HG02642 (cell line): ENCODE measurements around the gene OR14I1.
"Not testable (repeated sequence)": the region's sequence is repeated elsewhere in the genome, so short reads cannot be mapped to it uniquely, and the experiment has no call there.

Experiments used
- ATAC-seq: cut with Tn5 transposase; IDR thresholded peaks from one replicate; pipeline ENCODE4 v1.9.1; 2021; ENCODE audit warnings: mild to moderate bottlenecking; ENCODE audit not compliant: unreplicated experiment, poor library complexity

Gene OR14I1

DNA sequence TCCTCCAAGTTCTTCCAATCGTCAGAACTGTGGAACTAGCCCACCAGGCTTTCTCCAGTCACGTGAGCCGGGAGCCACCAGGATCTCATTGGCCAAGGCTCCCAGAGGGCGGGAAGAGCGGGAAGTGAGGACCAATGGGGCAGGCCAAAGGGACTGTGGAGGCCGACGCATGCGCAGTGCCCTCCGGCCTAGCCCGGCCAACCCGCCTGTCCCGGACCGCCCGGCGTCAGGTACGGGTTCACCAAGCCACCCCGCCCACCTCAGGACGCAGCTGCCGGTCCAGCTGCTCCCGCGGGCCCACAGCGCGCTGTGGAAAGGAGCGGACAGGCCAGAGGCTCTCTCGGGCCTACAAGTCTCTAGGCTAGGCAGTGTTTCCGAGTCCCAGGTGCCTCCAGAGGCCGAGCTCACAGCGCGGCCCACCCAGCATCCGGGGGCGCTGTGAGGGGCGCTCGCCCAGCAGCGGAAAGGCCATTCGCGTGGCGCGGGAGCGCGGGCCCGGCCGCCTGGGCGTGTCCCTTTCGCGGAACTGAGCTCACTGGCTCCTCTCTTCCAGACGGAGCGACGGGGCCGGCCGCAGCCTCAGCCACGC lies 10.9 kb downstream of the OR14I1 start:
- ATAC-seq, result no peak

- ATAC-seq, result peak; percentile 73
Measured at GRCh38 chr1:248688527-248689298, 13.9 kb downstream of the OR14I1 start.

DNA sequence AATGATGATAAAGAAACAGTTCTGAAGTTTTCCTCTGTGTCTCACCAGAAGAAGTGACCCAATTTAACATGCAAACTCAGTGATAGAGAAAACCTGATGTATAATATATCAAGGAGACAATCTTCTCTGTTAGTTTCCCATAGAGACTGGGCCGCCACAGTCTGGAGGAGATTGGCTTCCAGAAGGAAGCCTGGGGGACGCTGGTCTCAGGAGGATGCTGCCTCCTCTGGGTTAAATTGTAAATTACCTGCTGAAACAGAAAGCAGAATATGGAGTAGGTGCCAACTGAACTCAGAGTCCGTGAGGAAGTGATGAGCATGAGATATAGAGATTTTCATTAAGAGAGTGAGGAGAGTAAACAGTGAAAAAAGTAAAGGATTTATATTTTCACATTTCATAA lies 15.8 kb downstream of the OR14I1 start:
- peak; percentile 83 for ATAC-seq

DNA sequence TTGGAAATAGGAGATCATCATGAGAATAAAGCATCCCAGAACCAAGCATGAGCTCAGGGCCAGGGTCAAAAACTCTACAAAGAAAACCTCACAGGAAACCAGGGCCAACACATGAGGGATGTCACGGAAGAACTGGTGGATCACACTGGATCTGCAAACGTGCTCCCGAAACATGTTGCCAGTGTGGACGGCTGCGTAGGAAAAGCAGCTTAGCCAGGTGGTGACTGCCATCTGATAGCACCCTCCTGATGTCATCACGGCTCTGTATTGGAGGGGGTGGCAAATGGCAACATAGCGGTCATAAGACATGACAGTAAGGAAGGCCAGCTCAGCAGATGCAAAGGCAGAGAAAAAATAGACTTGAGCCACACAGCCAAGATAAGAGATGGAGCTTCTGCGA lies 20.9 kb downstream of the OR14I1 start:
- no peak for ATAC-seq

DNA sequence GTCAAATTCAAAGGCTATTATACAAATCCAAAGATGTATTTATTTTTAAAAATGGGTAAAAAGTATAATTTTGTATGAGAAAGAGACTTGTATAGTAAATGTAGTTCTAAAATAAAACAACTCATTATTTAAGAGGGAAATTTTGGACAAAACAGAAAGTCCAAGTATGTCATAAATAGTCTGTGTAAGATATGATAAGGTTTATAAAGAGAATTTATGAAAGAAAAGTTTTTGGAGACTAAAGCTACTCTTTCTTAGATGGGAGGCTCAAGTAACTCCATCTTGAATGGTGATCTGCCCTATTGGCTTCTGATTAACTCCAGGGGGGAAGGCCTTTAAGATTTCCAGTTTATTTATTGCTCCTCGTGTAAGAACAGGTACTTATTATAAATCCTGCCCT lies 32.6 kb downstream of the OR14I1 start:
- ATAC-seq, result no peak

GRCh38 chr1:248663453-248664328 lies 38.9 kb downstream of the OR14I1 start:
- peak; percentile 95 for ATAC-seq

- ATAC-seq, result peak; percentile 54
Measured at GRCh38 chr1:248656797-248657196, 45.8 kb downstream of the OR14I1 start.

GRCh38 chr1:248655354-248655753 lies 47.2 kb downstream of the OR14I1 start, which contains the start of gene OR2T27:
TSS of gene OR2T27 (minus strand) at chr1:248655528. CDS start at chr1:248650884, 4,644 bp downstream.
- not testable (repeated sequence) for ATAC-seq
